Stimulated activated CD8-positive, alpha-beta memory T cell treated with anti-CD3 and anti-CD28 coated beads, Interleukin-15, amount 100 ng/mL, for 4 hours (primary cell): ENCODE measurements around the gene DNASE1L3.

Source experiments
- DNase-seq, 2 donors: peaks; one replicate each; pipeline ENCODE4 v3.0.0-alpha.2; 2020; ENCODE audit warnings: low read depth in 2 of 2

DNASE1L3 gene

GRCh38 chr3:58177747-58178527 is 32.8 kb downstream of the DNASE1L3 start:
- peak; percentile 68 to 74 for DNase-seq

GRCh38 chr3:58176827-58177489 is 33.8 kb downstream of the DNASE1L3 start:
- DNase-seq, result no peak

GRCh38 chr3:58176185-58176530 is 34.6 kb downstream of the DNASE1L3 start:
- no peak for DNase-seq

GRCh38 chr3:58175437-58176184 is 35.2 kb downstream of the DNASE1L3 start:
- no peak for DNase-seq

- DNase-seq, result no peak
These were observed 35.7 kb downstream of the DNASE1L3 start for GRCh38 chr3:58175187-58175436.

GRCh38 chr3:58173669-58174398 is 36.9 kb downstream of the DNASE1L3 start:
- DNase-seq, result no peak

- no peak for DNase-seq
These were observed 37.6 kb downstream of the DNASE1L3 start for GRCh38 chr3:58173029-58173668.

GRCh38 chr3:58171126-58171525 is 39.6 kb downstream of the DNASE1L3 start:
- DNase-seq, result no peak

GRCh38 chr3:58170376-58170775 is 40.4 kb downstream of the DNASE1L3 start:
- DNase-seq, result no peak

- DNase-seq, result no peak
These were observed 41.4 kb downstream of the DNASE1L3 start for GRCh38 chr3:58169371-58169770.

- no peak for DNase-seq
These were observed 42.3 kb downstream of the DNASE1L3 start for GRCh38 chr3:58168498-58168897.

GRCh38 chr3:58167431-58168351 is 43.1 kb downstream of the DNASE1L3 start:
- no peak for DNase-seq

GRCh38 chr3:58164906-58165821 is 45.6 kb downstream of the DNASE1L3 start:
- no peak for DNase-seq

- no peak for DNase-seq
These were observed 46.4 kb downstream of the DNASE1L3 start for GRCh38 chr3:58164199-58164879.

- no peak for DNase-seq
These were observed 47.5 kb downstream of the DNASE1L3 start for GRCh38 chr3:58163234-58163633.

GRCh38 chr3:58161435-58162398 is 49.1 kb downstream of the DNASE1L3 start:
- DNase-seq, result no peak

GRCh38 chr3:58160399-58160798 is 50.4 kb downstream of the DNASE1L3 start:
- no peak for DNase-seq
